SK-N-SH (cell line): ENCODE measurements around the gene PIK3R1.

Source experiments
- EP300 ChIP-seq, 2 experiments: IDR thresholded peaks; 2 replicates each; pipeline versions ENCODE4 v1.4.0 to v1.6.1; 2012; ENCODE audit warnings: borderline replicate concordance in 1 of 2, low read depth in 1 of 2, low read length in 1 of 2
- POLR2AphosphoS5 ChIP-seq: IDR thresholded peaks from 2 replicates; pipeline ENCODE4 v1.6.1; 2012; ENCODE audit warnings: low read depth, low read length
- RAD21 ChIP-seq: IDR thresholded peaks from 2 replicates; pipeline ENCODE4 v1.6.1; 2012; ENCODE audit warnings: mild to moderate bottlenecking, low read length
- RCOR1 ChIP-seq: fragments of 150-350 bp; IDR thresholded peaks from 2 replicates; pipeline ENCODE4 v1.6.1; 2017; ENCODE audit warnings: antibody characterized with exemption, low read length
- TF ChIP-seq, protein P1 (sequence below): fragments of 200-600 bp; sonication (generic); IDR thresholded peaks from 2 replicates; pipeline ENCODE4 v1.6.1; 2017; ENCODE audit warnings: antibody characterized with exemption, mild to moderate bottlenecking, moderate library complexity

- TF ChIP-seq RCOR1 (no peak), RAD21 (0 out of 2 replicates have a peak, but pooled peaks have one; percentile 11), EP300 (IDR thresholded peaks at IDR 0.05; ENCODE audit: borderline replicate concordance in 1 of 2, low read depth in 1 of 2, low read length in 1 of 2) (peak in 1 of 2 experiments; percentile 53; a peak in 1 of 4 replicates), POLR2AphosphoS5 (no peak)
- TF ChIP-seq, protein P1, sequence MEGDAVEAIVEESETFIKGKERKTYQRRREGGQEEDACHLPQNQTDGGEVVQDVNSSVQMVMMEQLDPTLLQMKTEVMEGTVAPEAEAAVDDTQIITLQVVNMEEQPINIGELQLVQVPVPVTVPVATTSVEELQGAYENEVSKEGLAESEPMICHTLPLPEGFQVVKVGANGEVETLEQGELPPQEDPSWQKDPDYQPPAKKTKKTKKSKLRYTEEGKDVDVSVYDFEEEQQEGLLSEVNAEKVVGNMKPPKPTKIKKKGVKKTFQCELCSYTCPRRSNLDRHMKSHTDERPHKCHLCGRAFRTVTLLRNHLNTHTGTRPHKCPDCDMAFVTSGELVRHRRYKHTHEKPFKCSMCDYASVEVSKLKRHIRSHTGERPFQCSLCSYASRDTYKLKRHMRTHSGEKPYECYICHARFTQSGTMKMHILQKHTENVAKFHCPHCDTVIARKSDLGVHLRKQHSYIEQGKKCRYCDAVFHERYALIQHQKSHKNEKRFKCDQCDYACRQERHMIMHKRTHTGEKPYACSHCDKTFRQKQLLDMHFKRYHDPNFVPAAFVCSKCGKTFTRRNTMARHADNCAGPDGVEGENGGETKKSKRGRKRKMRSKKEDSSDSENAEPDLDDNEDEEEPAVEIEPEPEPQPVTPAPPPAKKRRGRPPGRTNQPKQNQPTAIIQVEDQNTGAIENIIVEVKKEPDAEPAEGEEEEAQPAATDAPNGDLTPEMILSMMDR: peak; percentile 57
These were observed 118.3 kb downstream of the PIK3R1 start for GRCh38 chr5:68333649-68334552.
